ENCODE data around the gene TMEM225B. TPM values are rescaled to one million over a fixed set of nuclear protein-coding genes. Genes with fewer than 3 reads are reported as not detected.

Gene TMEM225B
- total and polyA plus RNA-seq, 5 donors from 2014 or later: 0.67 to 2.3 (median 1.1) TPM

- Mint-ChIP-seq H3K4me3 (no peak overlapping the region), H3K9me3 (peaks cover 0 to under 1% (median 0%) of the 10 kb centered on the region in 7 donors), H3K36me3 (no peaks in the 10 kb centered on the region), H3K27me3 (peaks cover 15% of the 10 kb centered on the region), H3K4me1 (no peaks in the 10 kb centered on the region), H3K27ac (no peak overlapping the region)
- Histone ChIP-seq H3K9me3 (ENCODE audit: control insufficient read depth in 2 of 2, low read length in 2 of 2) (no peaks in the 10 kb centered on the region), H3K4me1 (ENCODE audit: control insufficient read depth, insufficient read depth, low read length, poor library complexity, severe bottlenecking) (no peaks in the 10 kb centered on the region), H3K4me3 (ENCODE audit: low read depth, low read length) (no peak overlapping the region), H3K27me3 (ENCODE audit: control insufficient read depth, insufficient read depth, low read length) (no peaks in the 10 kb centered on the region), H3K27ac (ENCODE audit: insufficient read depth, low read length, poor library complexity, severe bottlenecking) (no peak overlapping the region), H3K36me3 (ENCODE audit: control insufficient read depth, insufficient read depth, low read length) (no peaks in the 10 kb centered on the region)
- ATAC-seq (ENCODE audit: low read depth in 2 of 2) (no peak), DNase-seq (no peak)
These were observed 7.5 kb downstream of the TMEM225B start for GRCh38 chr7:99605527-99605926.

GRCh38 chr7:99606531-99606930 is 8.5 kb downstream of the TMEM225B start:
- no peak overlapping the region for H3K4me3 ChIP-seq (ENCODE audit: low read depth, low read length)
- no peaks in the 10 kb centered on the region for H3K36me3 ChIP-seq (ENCODE audit: control insufficient read depth, insufficient read depth, low read length)
- peaks cover 15% of the 10 kb centered on the region for H3K27me3 Mint-ChIP-seq
- H3K4me1 ChIP-seq (ENCODE audit: control insufficient read depth, insufficient read depth, low read length, poor library complexity, severe bottlenecking): no peaks in the 10 kb centered on the region
- no peak overlapping the region for H3K27ac ChIP-seq (ENCODE audit: insufficient read depth, low read length, poor library complexity, severe bottlenecking)
- H3K9me3 ChIP-seq (ENCODE audit: control insufficient read depth in 2 of 2, low read length in 2 of 2): no peaks in the 10 kb centered on the region
- DNase-seq: no peak
- no peaks in the 10 kb centered on the region for H3K27me3 ChIP-seq (ENCODE audit: control insufficient read depth, insufficient read depth, low read length)
- H3K4me1 Mint-ChIP-seq: no peaks in the 10 kb centered on the region
- H3K4me3 Mint-ChIP-seq: no peak overlapping the region
- no peak overlapping the region for H3K27ac Mint-ChIP-seq
- no peaks in the 10 kb centered on the region for H3K36me3 Mint-ChIP-seq
- no peak for ATAC-seq (ENCODE audit: low read depth in 2 of 2)
- H3K9me3 Mint-ChIP-seq: peaks cover 0 to 3% (median 0%) of the 10 kb centered on the region in 7 donors

GRCh38 chr7:99607548-99607947 is 9.5 kb downstream of the TMEM225B start:
- no peak overlapping the region for H3K4me3 ChIP-seq (ENCODE audit: low read depth, low read length)
- H3K36me3 Mint-ChIP-seq: no peaks in the 10 kb centered on the region
- H3K4me1 Mint-ChIP-seq: no peaks in the 10 kb centered on the region
- H3K4me1 ChIP-seq (ENCODE audit: control insufficient read depth, insufficient read depth, low read length, poor library complexity, severe bottlenecking): no peaks in the 10 kb centered on the region
- peaks cover 21% of the 10 kb centered on the region for H3K27me3 Mint-ChIP-seq
- no peak overlapping the region for H3K4me3 Mint-ChIP-seq
- DNase-seq (no peak), ATAC-seq (ENCODE audit: low read depth in 2 of 2) (no peak)
- no peaks in the 10 kb centered on the region for H3K9me3 ChIP-seq (ENCODE audit: control insufficient read depth in 2 of 2, low read length in 2 of 2)
- no peaks in the 10 kb centered on the region for H3K27me3 ChIP-seq (ENCODE audit: control insufficient read depth, insufficient read depth, low read length)
- H3K9me3 Mint-ChIP-seq: peaks cover 0 to 3% (median 0%) of the 10 kb centered on the region in 7 donors
- no peak overlapping the region for H3K27ac ChIP-seq (ENCODE audit: insufficient read depth, low read length, poor library complexity, severe bottlenecking)
- H3K27ac Mint-ChIP-seq: no peak overlapping the region
- H3K36me3 ChIP-seq (ENCODE audit: control insufficient read depth, insufficient read depth, low read length): no peaks in the 10 kb centered on the region

GRCh38 chr7:99614495-99614894 is 16.4 kb downstream of the TMEM225B start:
- peaks cover 11 to 40% (median 30%) of the 10 kb centered on the region in 4 donors for H3K4me1 Mint-ChIP-seq
- peaks cover 13% of the 10 kb centered on the region for H3K27me3 Mint-ChIP-seq
- H3K27ac Mint-ChIP-seq: no peak overlapping the region
- Histone ChIP-seq H3K4me3 (ENCODE audit: low read depth, low read length) (no peak overlapping the region), H3K27me3 (ENCODE audit: control insufficient read depth, insufficient read depth, low read length) (no peaks in the 10 kb centered on the region), H3K27ac (ENCODE audit: insufficient read depth, low read length, poor library complexity, severe bottlenecking) (no peak overlapping the region), H3K36me3 (ENCODE audit: control insufficient read depth, insufficient read depth, low read length) (peaks cover 10% of the 10 kb centered on the region), H3K9me3 (ENCODE audit: control insufficient read depth in 2 of 2, low read length in 2 of 2) (no peaks in the 10 kb centered on the region), H3K4me1 (ENCODE audit: control insufficient read depth, insufficient read depth, low read length, poor library complexity, severe bottlenecking) (peaks cover 21% of the 10 kb centered on the region)
- H3K36me3 Mint-ChIP-seq: peaks cover 12% of the 10 kb centered on the region
- DNase-seq (no peak), ATAC-seq (ENCODE audit: low read depth in 2 of 2) (no peak)
- H3K4me3 Mint-ChIP-seq: peak overlapping the region in 2 of 4 donors; percentile 67 to 94
- peaks cover 0 to 5% (median 0%) of the 10 kb centered on the region in 7 donors for H3K9me3 Mint-ChIP-seq

- H3K27ac Mint-ChIP-seq: peak overlapping the region in 2 of 3 donors; percentile 97 to 99
- H3K4me3 ChIP-seq (ENCODE audit: low read depth, low read length): peak overlapping the region; percentile 92
- H3K36me3 ChIP-seq (ENCODE audit: control insufficient read depth, insufficient read depth, low read length): peaks cover 24% of the 10 kb centered on the region
- peak overlapping the region; percentile 94 to 99 (median 98) for H3K4me3 Mint-ChIP-seq
- DNase-seq (no peak), ATAC-seq (ENCODE audit: low read depth in 2 of 2) (no peak)
- peaks cover 7% of the 10 kb centered on the region for H3K27me3 Mint-ChIP-seq
- no peaks in the 10 kb centered on the region for H3K9me3 ChIP-seq (ENCODE audit: control insufficient read depth in 2 of 2, low read length in 2 of 2)
- peaks cover 11 to 43% (median 33%) of the 10 kb centered on the region in 4 donors for H3K4me1 Mint-ChIP-seq
- no peak overlapping the region for H3K27ac ChIP-seq (ENCODE audit: insufficient read depth, low read length, poor library complexity, severe bottlenecking)
- H3K4me1 ChIP-seq (ENCODE audit: control insufficient read depth, insufficient read depth, low read length, poor library complexity, severe bottlenecking): peaks cover 21% of the 10 kb centered on the region
- H3K36me3 Mint-ChIP-seq: peaks cover 23% of the 10 kb centered on the region
- H3K9me3 Mint-ChIP-seq: peaks cover 0 to 2% (median 0%) of the 10 kb centered on the region in 7 donors
- H3K27me3 ChIP-seq (ENCODE audit: control insufficient read depth, insufficient read depth, low read length): no peaks in the 10 kb centered on the region
These were observed 17.9 kb downstream of the TMEM225B start for GRCh38 chr7:99615989-99616358.

GRCh38 chr7:99616359-99617191 is 18.5 kb downstream of the TMEM225B start, which contains the start of gene ZSCAN25:
Gene ZSCAN25, plus strand, starts transcription at chr7:99616946. Its CDS starts 2,661 bp downstream, at chr7:99619607.
- H3K27ac Mint-ChIP-seq: peak within 1 kb of the TSS; percentile 97 to 99 (median 98)

GRCh38 chr7:99617192-99617781 is 19.2 kb downstream of the TMEM225B start:
- peaks cover 37% of the 10 kb centered on the region for H3K36me3 ChIP-seq (ENCODE audit: control insufficient read depth, insufficient read depth, low read length)
- Mint-ChIP-seq H3K27ac (peak overlapping the region; percentile 97 to 99 (median 98)), H3K4me3 (peak overlapping the region; percentile 94 to 99 (median 98)), H3K27me3 (no peaks in the 10 kb centered on the region), H3K36me3 (peaks cover 29% of the 10 kb centered on the region), H3K9me3 (peaks cover 0 to 2% (median 0%) of the 10 kb centered on the region in 7 donors), H3K4me1 (peaks cover 11 to 54% (median 35%) of the 10 kb centered on the region in 4 donors)
- H3K4me1 ChIP-seq (ENCODE audit: control insufficient read depth, insufficient read depth, low read length, poor library complexity, severe bottlenecking): peaks cover 21% of the 10 kb centered on the region
- H3K9me3 ChIP-seq (ENCODE audit: control insufficient read depth in 2 of 2, low read length in 2 of 2): no peaks in the 10 kb centered on the region
- peak overlapping the region; percentile 85 for H3K4me3 ChIP-seq (ENCODE audit: low read depth, low read length)
- H3K27ac ChIP-seq (ENCODE audit: insufficient read depth, low read length, poor library complexity, severe bottlenecking): peak overlapping the region; percentile 86
- ATAC-seq (ENCODE audit: low read depth in 2 of 2) (no peak), DNase-seq (no peak)
- H3K27me3 ChIP-seq (ENCODE audit: control insufficient read depth, insufficient read depth, low read length): no peaks in the 10 kb centered on the region

More at GRCh38 chr7:99616359-99617191, 18.5 kb downstream of the TMEM225B start, which contains the start of gene ZSCAN25:
- Histone ChIP-seq H3K27me3 (ENCODE audit: control insufficient read depth, insufficient read depth, low read length) (no peaks in the 10 kb centered on the region), H3K4me1 (ENCODE audit: control insufficient read depth, insufficient read depth, low read length, poor library complexity, severe bottlenecking) (peaks cover 21% of the 10 kb centered on the region), H3K27ac (ENCODE audit: insufficient read depth, low read length, poor library complexity, severe bottlenecking) (peak within 1 kb of the TSS; percentile 86), H3K9me3 (ENCODE audit: control insufficient read depth in 2 of 2, low read length in 2 of 2) (no peaks in the 10 kb centered on the region), H3K4me3 (ENCODE audit: low read depth, low read length) (peak within 1 kb of the TSS; percentile 92), H3K36me3 (ENCODE audit: control insufficient read depth, insufficient read depth, low read length) (peaks cover 30% of the 10 kb centered on the region)
- peaks cover 0 to 2% (median 0%) of the 10 kb centered on the region in 7 donors for H3K9me3 Mint-ChIP-seq
- peaks cover 6% of the 10 kb centered on the region for H3K27me3 Mint-ChIP-seq
- DNase-seq (peak; percentile 80 to 95 (median 86)), ATAC-seq (ENCODE audit: low read depth in 2 of 2) (peak; percentile 99)
- peaks cover 11 to 49% (median 34%) of the 10 kb centered on the region in 4 donors for H3K4me1 Mint-ChIP-seq
- H3K36me3 Mint-ChIP-seq: peaks cover 27% of the 10 kb centered on the region
- peak within 1 kb of the TSS; percentile 94 to 99 (median 98) for H3K4me3 Mint-ChIP-seq
